ENCODE measurements around the gene RELT. TPM values are rescaled to one million over a fixed set of nuclear protein-coding genes. Genes with fewer than 3 reads are reported as not detected.

RELT gene
- total RNA-seq, 1 experiment from 2014 or later, result 7.8 TPM

- no peaks in the 10 kb centered on the region for H3K9me3 ChIP-seq (ENCODE audit: insufficient read depth, low read depth)
- H3K4me1 ChIP-seq (replicated peaks; ENCODE audit: insufficient read depth), result no peaks in the 10 kb centered on the region
- H3K36me3 ChIP-seq (ENCODE audit: low read depth), result 0 out of 2 replicates have a peak, but pooled peaks cover 4% of the 10 kb centered on the region
- no peak overlapping the region for H3K4me2 ChIP-seq
- no peak for DNase-seq
- TF ChIP-seq CTCF (conservative IDR thresholded peaks at IDR 0.05), result no peak
- no peak for TF ChIP-seq EZH2 (IDR thresholded peaks at IDR 0.05; ENCODE audit: low read depth)
- H2AFZ ChIP-seq, result no peak overlapping the region
- H3F3A ChIP-seq (ENCODE audit: insufficient read depth, low read depth), result peaks cover 4% of the 10 kb centered on the region; the same call in 1 of the 2 replicates
- H4K20me1 ChIP-seq (ENCODE audit: insufficient read depth), result no peaks in the 10 kb centered on the region
- CTCF ChIA-PET, result no interaction called here
- no peak overlapping the region for H3K27ac ChIP-seq
- POLR2A ChIA-PET (ENCODE audit: unreplicated experiment), result no interaction called here
- H3K4me3 ChIP-seq, result no peak overlapping the region
- no peaks in the 10 kb centered on the region for H3K9me2 ChIP-seq (ENCODE audit: insufficient read depth)
- H3K79me2 ChIP-seq (ENCODE audit: low read depth), result no peaks in the 10 kb centered on the region
- no peaks in the 10 kb centered on the region for H3K27me3 ChIP-seq (ENCODE audit: insufficient read depth, low read depth)
- no TSS peak for BruUV-seq (replicated peaks)
- intact Hi-C loops (cut with micrococcal nuclease; ENCODE audit: unreplicated experiment), result no loop called here
Measured at GRCh38 chr11:73363147-73363546, 13.1 kb upstream of the RELT start.

- H3K27me3 ChIP-seq (ENCODE audit: insufficient read depth, low read depth), result no peaks in the 10 kb centered on the region
- 0 out of 2 replicates have a peak, but pooled peaks cover 4% of the 10 kb centered on the region for H3K36me3 ChIP-seq (ENCODE audit: low read depth)
- H3K4me1 ChIP-seq (replicated peaks; ENCODE audit: insufficient read depth), result no peaks in the 10 kb centered on the region
- TF ChIP-seq EZH2 (IDR thresholded peaks at IDR 0.05; ENCODE audit: low read depth) (no peak), CTCF (conservative IDR thresholded peaks at IDR 0.05) (no peak)
- H4K20me1 ChIP-seq (ENCODE audit: insufficient read depth), result no peaks in the 10 kb centered on the region
- BruUV-seq (replicated peaks), result no TSS peak
- POLR2A ChIA-PET (ENCODE audit: unreplicated experiment), result no interaction called here
- intact Hi-C loops (cut with micrococcal nuclease; ENCODE audit: unreplicated experiment), result no loop called here
- H3K9me3 ChIP-seq (ENCODE audit: insufficient read depth, low read depth), result no peaks in the 10 kb centered on the region
- no peaks in the 10 kb centered on the region for H3K79me2 ChIP-seq (ENCODE audit: low read depth)
- no peak for DNase-seq
- H3K27ac ChIP-seq, result no peak overlapping the region
- no peak overlapping the region for H3K4me3 ChIP-seq
- H3K9me2 ChIP-seq (ENCODE audit: insufficient read depth), result no peaks in the 10 kb centered on the region
- H3F3A ChIP-seq (ENCODE audit: insufficient read depth, low read depth), result peaks cover 4% of the 10 kb centered on the region; the same call in 1 of the 2 replicates
- no peak overlapping the region for H3K4me2 ChIP-seq
- CTCF ChIA-PET, result no interaction called here
- H2AFZ ChIP-seq, result no peak overlapping the region
Measured at GRCh38 chr11:73365352-73366264, 10.6 kb upstream of the RELT start.

- 0 out of 2 replicates have a peak, but pooled peaks cover 2% of the 10 kb centered on the region for H3K36me3 ChIP-seq (ENCODE audit: low read depth)
- no peak overlapping the region for H3K27ac ChIP-seq
- H3K27me3 ChIP-seq (ENCODE audit: insufficient read depth, low read depth), result no peaks in the 10 kb centered on the region
- H3K79me2 ChIP-seq (ENCODE audit: low read depth), result no peaks in the 10 kb centered on the region
- CTCF ChIA-PET, result no interaction called here
- H3K4me3 ChIP-seq, result no peak overlapping the region
- H3K4me2 ChIP-seq, result no peak overlapping the region
- no peaks in the 10 kb centered on the region for H3K4me1 ChIP-seq (replicated peaks; ENCODE audit: insufficient read depth)
- POLR2A ChIA-PET (ENCODE audit: unreplicated experiment), result no interaction called here
- H3F3A ChIP-seq (ENCODE audit: insufficient read depth, low read depth), result peaks cover 4% of the 10 kb centered on the region; the same call in 1 of the 2 replicates
- no TSS peak for BruUV-seq (replicated peaks)
- intact Hi-C loops (cut with micrococcal nuclease; ENCODE audit: unreplicated experiment), result no loop called here
- TF ChIP-seq EZH2 (IDR thresholded peaks at IDR 0.05; ENCODE audit: low read depth) (no peak), CTCF (conservative IDR thresholded peaks at IDR 0.05) (no peak)
- no peaks in the 10 kb centered on the region for H4K20me1 ChIP-seq (ENCODE audit: insufficient read depth)
- H3K9me3 ChIP-seq (ENCODE audit: insufficient read depth, low read depth), result no peaks in the 10 kb centered on the region
- no peaks in the 10 kb centered on the region for H3K9me2 ChIP-seq (ENCODE audit: insufficient read depth)
- no peak overlapping the region for H2AFZ ChIP-seq
- no peak for DNase-seq
Measured at GRCh38 chr11:73366265-73366610, 10.0 kb upstream of the RELT start.
